K562 (cell line): Measurements from ENCODE around the gene C1orf105. TPM values are rescaled to one million over a fixed set of nuclear protein-coding genes. Genes with fewer than 3 reads are reported as not detected.
A peak's percentile ranks its signal among the peaks of the same experiment; 100 is the strongest.

Experiments used
- ATF7 ChIP-seq: fragments of 450-650 bp; IDR thresholded peaks from 2 replicates; pipeline ENCODE4 v1.7.1; 2014; ENCODE audit warnings: mild to moderate bottlenecking, moderate library complexity
- C11orf30 ChIP-seq: fragments of 450-650 bp; IDR thresholded peaks from 2 replicates; pipeline ENCODE4 v1.6.1; 2016; ENCODE audit warnings: low read depth, mild to moderate bottlenecking
- JUND ChIP-seq, 2 experiments: IDR thresholded peaks; 2 replicates in 1 of 2; 3 replicates in 1 of 2; pipeline ENCODE4 v1.6.1; 2011; ENCODE audit warnings: borderline replicate concordance in 2 of 2, low read depth in 2 of 2, low read length in 2 of 2, improper control_type of control experiment in 1 of 2, missing biosample characterization in 1 of 2, missing genetic modification characterization in 1 of 2, missing genetic modification reagents in 1 of 2
- MAFK ChIP-seq: IDR thresholded peaks from 2 replicates; pipeline ENCODE4 v1.6.1; 2011; ENCODE audit warnings: low read length, improper control_type of control experiment
- SMARCA4 ChIP-seq: fragments of 450-650 bp; IDR thresholded peaks from 2 replicates; pipeline ENCODE4 v1.6.1; 2016
- ZNF316 ChIP-seq: fragments of 450-650 bp; IDR thresholded peaks from 2 replicates; pipeline ENCODE4 v1.6.1; 2016
- ZNF695 ChIP-seq: fragments of 450-650 bp; formaldehyde crosslinking; IDR thresholded peaks from 2 replicates; pipeline ENCODE4 v1.4.0; 2020; ENCODE audit warnings: mild to moderate bottlenecking, moderate library complexity
- polyA plus RNA-seq, 8 experiments: library from polyadenylated mRNA; depleted of rRNA in 4 of 8; stranded (reverse) in 5 of 8; unstranded in 3 of 8; fragments of >200 nt; fragmentation: Nextera tagmentation in 2 of 8; fragmentation: Illumina TruSeq in 1 of 8; extraction: Ambion mirVana in 2 of 8; extraction: Trizol in 1 of 8; gene quantifications; 2 replicates each; pipeline versions ENCODE4 v1.2.1 to v1.2.3, GENCODE V29; 2011 to 2014; ENCODE audit warnings: inconsistent platforms in 1 of 8, missing spikeins in 1 of 8
- total RNA-seq, 7 experiments: library from RNA; depleted of rRNA in 6 of 7; stranded (reverse); fragments of >200 nt in 6 of 7; fragmentation: Illumina TruSeq in 2 of 7; extraction: Trizol in 2 of 7; gene quantifications; 2 replicates each; pipeline versions ENCODE4 v1.2.1 to v1.2.3, GENCODE V29; 2011 to 2021; ENCODE audit warnings: low replicate concordance in 1 of 7
- TF ChIP-seq, protein P1 (sequence below), 2 experiments: fragments of 450-650 bp; IDR thresholded peaks; 2 replicates each; pipeline ENCODE4 v1.6.1; 2016
- TF ChIP-seq, protein P2 (sequence below): sonication (generic); formaldehyde crosslinking; IDR thresholded peaks from 2 replicates; pipeline ENCODE4 v1.8.0; 2022; ENCODE audit warnings: mild to moderate bottlenecking, missing genetic modification reagents
- TF ChIP-seq, protein P3 (sequence below): fragments of 450-650 bp; IDR thresholded peaks from 2 replicates; pipeline ENCODE4 v1.7.1; 2018; ENCODE audit warnings: mild to moderate bottlenecking, low read depth; ENCODE audit not compliant: partially characterized antibody
- TF ChIP-seq, protein P4 (sequence below), 2 experiments: IDR thresholded peaks in 1 of 2; conservative IDR thresholded peaks in 1 of 2; 2 replicates each; pipeline ENCODE4 v1.6.1; 2016; ENCODE audit warnings: low read depth in 2 of 2, mild to moderate bottlenecking in 1 of 2, missing compliant biosample characterization in 1 of 2, missing genetic modification characterization in 1 of 2, moderate library complexity in 1 of 2
- TF ChIP-seq, protein P5 (sequence below): fragments of 450-650 bp; IDR thresholded peaks from 2 replicates; pipeline ENCODE4 v1.6.1; 2016; ENCODE audit warnings: mild to moderate bottlenecking

Gene C1orf105
- total and polyA plus RNA-seq, 9 of the 15 experiments (the other 6 are each of a cell fraction or from before 2014, with no cell fraction given): 0.08 TPM; not detected in 8

DNA sequence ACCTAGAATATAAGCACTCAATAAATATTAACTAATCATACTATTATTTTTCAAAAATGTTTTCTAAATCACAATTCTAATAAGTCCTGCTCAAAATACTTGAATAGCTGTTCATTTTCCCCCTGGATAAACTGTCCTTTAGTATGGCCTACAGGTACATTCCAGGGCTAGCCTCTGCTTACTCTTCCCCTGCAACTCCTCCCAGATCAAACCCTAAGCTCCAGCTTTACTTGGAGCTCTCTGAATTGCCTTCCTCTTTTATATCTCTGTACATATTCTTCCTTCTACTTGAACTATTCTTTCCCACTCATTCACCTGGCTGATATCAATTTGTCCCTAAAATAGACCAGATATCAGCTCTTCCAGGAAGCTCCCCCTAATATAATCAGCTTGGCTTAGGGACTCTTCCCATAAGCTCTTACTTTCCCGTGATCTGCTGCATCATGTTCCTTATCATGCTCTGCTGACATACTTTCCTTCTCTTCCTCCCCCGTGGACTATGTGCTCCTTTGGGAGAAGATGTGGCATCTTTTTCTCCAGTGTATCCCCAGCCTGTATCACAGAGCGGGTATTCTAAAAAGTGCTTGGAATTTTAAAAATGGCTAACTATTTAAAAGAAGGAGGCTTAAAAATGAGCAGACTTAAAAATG is 66.4 kb downstream of the C1orf105 start (continued):
- TF ChIP-seq ZNF695 (CRISPR knock-in tag) (no peak), C11orf30 (peak; percentile 73), SMARCA4 (peak; percentile 73; the same call in 1 of the 2 replicates), MAFK (peak; percentile 46; the same call in 1 of the 2 replicates), ZNF316 (peak; percentile 31; the same call in 1 of the 2 replicates), JUND (IDR thresholded peaks at IDR 0.05; ENCODE audit: borderline replicate concordance, low read depth, low read length) (no peak), JUND (tag; IDR thresholded peaks at IDR 0.05; ENCODE audit: borderline replicate concordance, low read depth, low read length) (peak; percentile 28; the same call in 1 of the 3 replicates), ATF7 (peak; percentile 24; the same call in 1 of the 2 replicates)
- TF ChIP-seq, protein P1, sequence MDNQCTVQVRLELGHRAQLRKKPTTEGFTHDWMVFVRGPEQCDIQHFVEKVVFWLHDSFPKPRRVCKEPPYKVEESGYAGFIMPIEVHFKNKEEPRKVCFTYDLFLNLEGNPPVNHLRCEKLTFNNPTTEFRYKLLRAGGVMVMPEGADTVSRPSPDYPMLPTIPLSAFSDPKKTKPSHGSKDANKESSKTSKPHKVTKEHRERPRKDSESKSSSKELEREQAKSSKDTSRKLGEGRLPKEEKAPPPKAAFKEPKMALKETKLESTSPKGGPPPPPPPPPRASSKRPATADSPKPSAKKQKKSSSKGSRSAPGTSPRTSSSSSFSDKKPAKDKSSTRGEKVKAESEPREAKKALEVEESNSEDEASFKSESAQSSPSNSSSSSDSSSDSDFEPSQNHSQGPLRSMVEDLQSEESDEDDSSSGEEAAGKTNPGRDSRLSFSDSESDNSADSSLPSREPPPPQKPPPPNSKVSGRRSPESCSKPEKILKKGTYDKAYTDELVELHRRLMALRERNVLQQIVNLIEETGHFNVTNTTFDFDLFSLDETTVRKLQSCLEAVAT (IDR thresholded peaks at IDR 0.05): peak in 1 of 2 experiments; percentile 31; a peak in 1 of 4 replicates
- TF ChIP-seq, protein P2, sequence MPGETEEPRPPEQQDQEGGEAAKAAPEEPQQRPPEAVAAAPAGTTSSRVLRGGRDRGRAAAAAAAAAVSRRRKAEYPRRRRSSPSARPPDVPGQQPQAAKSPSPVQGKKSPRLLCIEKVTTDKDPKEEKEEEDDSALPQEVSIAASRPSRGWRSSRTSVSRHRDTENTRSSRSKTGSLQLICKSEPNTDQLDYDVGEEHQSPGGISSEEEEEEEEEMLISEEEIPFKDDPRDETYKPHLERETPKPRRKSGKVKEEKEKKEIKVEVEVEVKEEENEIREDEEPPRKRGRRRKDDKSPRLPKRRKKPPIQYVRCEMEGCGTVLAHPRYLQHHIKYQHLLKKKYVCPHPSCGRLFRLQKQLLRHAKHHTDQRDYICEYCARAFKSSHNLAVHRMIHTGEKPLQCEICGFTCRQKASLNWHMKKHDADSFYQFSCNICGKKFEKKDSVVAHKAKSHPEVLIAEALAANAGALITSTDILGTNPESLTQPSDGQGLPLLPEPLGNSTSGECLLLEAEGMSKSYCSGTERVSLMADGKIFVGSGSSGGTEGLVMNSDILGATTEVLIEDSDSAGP: no peak
- TF ChIP-seq, protein P3, sequence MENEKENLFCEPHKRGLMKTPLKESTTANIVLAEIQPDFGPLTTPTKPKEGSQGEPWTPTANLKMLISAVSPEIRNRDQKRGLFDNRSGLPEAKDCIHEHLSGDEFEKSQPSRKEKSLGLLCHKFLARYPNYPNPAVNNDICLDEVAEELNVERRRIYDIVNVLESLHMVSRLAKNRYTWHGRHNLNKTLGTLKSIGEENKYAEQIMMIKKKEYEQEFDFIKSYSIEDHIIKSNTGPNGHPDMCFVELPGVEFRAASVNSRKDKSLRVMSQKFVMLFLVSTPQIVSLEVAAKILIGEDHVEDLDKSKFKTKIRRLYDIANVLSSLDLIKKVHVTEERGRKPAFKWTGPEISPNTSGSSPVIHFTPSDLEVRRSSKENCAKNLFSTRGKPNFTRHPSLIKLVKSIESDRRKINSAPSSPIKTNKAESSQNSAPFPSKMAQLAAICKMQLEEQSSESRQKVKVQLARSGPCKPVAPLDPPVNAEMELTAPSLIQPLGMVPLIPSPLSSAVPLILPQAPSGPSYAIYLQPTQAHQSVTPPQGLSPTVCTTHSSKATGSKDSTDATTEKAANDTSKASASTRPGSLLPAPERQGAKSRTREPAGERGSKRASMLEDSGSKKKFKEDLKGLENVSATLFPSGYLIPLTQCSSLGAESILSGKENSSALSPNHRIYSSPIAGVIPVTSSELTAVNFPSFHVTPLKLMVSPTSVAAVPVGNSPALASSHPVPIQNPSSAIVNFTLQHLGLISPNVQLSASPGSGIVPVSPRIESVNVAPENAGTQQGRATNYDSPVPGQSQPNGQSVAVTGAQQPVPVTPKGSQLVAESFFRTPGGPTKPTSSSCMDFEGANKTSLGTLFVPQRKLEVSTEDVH: no peak
- TF ChIP-seq, protein P4, sequence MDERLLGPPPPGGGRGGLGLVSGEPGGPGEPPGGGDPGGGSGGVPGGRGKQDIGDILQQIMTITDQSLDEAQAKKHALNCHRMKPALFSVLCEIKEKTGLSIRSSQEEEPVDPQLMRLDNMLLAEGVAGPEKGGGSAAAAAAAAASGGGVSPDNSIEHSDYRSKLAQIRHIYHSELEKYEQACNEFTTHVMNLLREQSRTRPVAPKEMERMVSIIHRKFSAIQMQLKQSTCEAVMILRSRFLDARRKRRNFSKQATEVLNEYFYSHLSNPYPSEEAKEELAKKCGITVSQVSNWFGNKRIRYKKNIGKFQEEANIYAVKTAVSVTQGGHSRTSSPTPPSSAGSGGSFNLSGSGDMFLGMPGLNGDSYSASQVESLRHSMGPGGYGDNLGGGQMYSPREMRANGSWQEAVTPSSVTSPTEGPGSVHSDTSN (CRISPR knock-in tag; IDR thresholded peaks at IDR 0.05; ENCODE audit: low read depth): no peak
- TF ChIP-seq, protein P4 (tag; conservative IDR thresholded peaks at IDR 0.05; ENCODE audit: low read depth): 0 out of 2 replicates have a peak, but pooled peaks have one; percentile 17
- TF ChIP-seq, protein P5, sequence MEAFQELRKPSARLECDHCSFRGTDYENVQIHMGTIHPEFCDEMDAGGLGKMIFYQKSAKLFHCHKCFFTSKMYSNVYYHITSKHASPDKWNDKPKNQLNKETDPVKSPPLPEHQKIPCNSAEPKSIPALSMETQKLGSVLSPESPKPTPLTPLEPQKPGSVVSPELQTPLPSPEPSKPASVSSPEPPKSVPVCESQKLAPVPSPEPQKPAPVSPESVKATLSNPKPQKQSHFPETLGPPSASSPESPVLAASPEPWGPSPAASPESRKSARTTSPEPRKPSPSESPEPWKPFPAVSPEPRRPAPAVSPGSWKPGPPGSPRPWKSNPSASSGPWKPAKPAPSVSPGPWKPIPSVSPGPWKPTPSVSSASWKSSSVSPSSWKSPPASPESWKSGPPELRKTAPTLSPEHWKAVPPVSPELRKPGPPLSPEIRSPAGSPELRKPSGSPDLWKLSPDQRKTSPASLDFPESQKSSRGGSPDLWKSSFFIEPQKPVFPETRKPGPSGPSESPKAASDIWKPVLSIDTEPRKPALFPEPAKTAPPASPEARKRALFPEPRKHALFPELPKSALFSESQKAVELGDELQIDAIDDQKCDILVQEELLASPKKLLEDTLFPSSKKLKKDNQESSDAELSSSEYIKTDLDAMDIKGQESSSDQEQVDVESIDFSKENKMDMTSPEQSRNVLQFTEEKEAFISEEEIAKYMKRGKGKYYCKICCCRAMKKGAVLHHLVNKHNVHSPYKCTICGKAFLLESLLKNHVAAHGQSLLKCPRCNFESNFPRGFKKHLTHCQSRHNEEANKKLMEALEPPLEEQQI: peak; percentile 32; the same call in 1 of the 2 replicates
